ENCODE data around the gene CDKL1.

The CDKL1 gene

GRCh38 chr14:50396631-50397389, at the start of gene CDKL1:
Gene CDKL1, minus strand, starts transcription at chr14:50396881. Its CDS starts 1,013 bp downstream, at chr14:50395868.
- intact Hi-C loops (cut with micrococcal nuclease) = loop anchor here (2.0 to 10.0 kb wide), 2 partner anchors 52 to 76 kb away; no protein-coding TSS in a partner anchor
- Mint-ChIP-seq H3K9me3 (no peaks in the 10 kb centered on the region), H3K27ac (peak within 1 kb of the TSS; percentile 69), H3K4me1 (ENCODE audit: low read depth) (peaks cover 25% of the 10 kb centered on the region), H3K27me3 (peaks cover 7% of the 10 kb centered on the region), H3K36me3 (ENCODE audit: low read depth) (no peaks in the 10 kb centered on the region), H3K4me3 (peak within 1 kb of the TSS; percentile 76)

GRCh38 chr14:50434528-50434927, 37.8 kb upstream of the CDKL1 start:
- intact Hi-C loops (cut with micrococcal nuclease) = no loop called here
- no peaks in the 10 kb centered on the region for H3K27me3 Mint-ChIP-seq
- no peaks in the 10 kb centered on the region for H3K4me1 Mint-ChIP-seq (ENCODE audit: low read depth)
- H3K4me3 Mint-ChIP-seq = no peak overlapping the region
- H3K36me3 Mint-ChIP-seq (ENCODE audit: low read depth) = peaks cover 49% of the 10 kb centered on the region
- H3K27ac Mint-ChIP-seq = no peak overlapping the region
- peaks cover 10% of the 10 kb centered on the region for H3K9me3 Mint-ChIP-seq

GRCh38 chr14:50432131-50432530, 35.5 kb upstream of the CDKL1 start:
- no peaks in the 10 kb centered on the region for H3K27me3 Mint-ChIP-seq
- no peak overlapping the region for H3K4me3 Mint-ChIP-seq
- no peaks in the 10 kb centered on the region for H3K4me1 Mint-ChIP-seq (ENCODE audit: low read depth)
- intact Hi-C loops (cut with micrococcal nuclease) = no loop called here
- H3K36me3 Mint-ChIP-seq (ENCODE audit: low read depth) = peaks cover 38% of the 10 kb centered on the region
- H3K9me3 Mint-ChIP-seq = peaks cover 4% of the 10 kb centered on the region
- H3K27ac Mint-ChIP-seq = no peak overlapping the region

- no peaks in the 10 kb centered on the region for H3K27me3 Mint-ChIP-seq
Measured at GRCh38 chr14:50425816-50426215, 29.1 kb upstream of the CDKL1 start.

GRCh38 chr14:50425105-50425504, 28.4 kb upstream of the CDKL1 start:
- Mint-ChIP-seq H3K27me3 (no peaks in the 10 kb centered on the region), H3K4me1 (ENCODE audit: low read depth) (no peaks in the 10 kb centered on the region), H3K27ac (no peak overlapping the region), H3K4me3 (no peak overlapping the region), H3K9me3 (no peaks in the 10 kb centered on the region), H3K36me3 (ENCODE audit: low read depth) (peaks cover 41% of the 10 kb centered on the region)
- intact Hi-C loops (cut with micrococcal nuclease) = no loop called here

More at GRCh38 chr14:50425816-50426215, 29.1 kb upstream of the CDKL1 start:
- Mint-ChIP-seq H3K27ac (no peak overlapping the region), H3K36me3 (ENCODE audit: low read depth) (peaks cover 34% of the 10 kb centered on the region), H3K9me3 (no peaks in the 10 kb centered on the region), H3K4me1 (ENCODE audit: low read depth) (no peaks in the 10 kb centered on the region), H3K4me3 (no peak overlapping the region)
- intact Hi-C loops (cut with micrococcal nuclease) = no loop called here

- H3K4me1 Mint-ChIP-seq (ENCODE audit: low read depth) = no peaks in the 10 kb centered on the region
- peaks cover 46% of the 10 kb centered on the region for H3K36me3 Mint-ChIP-seq (ENCODE audit: low read depth)
- H3K4me3 Mint-ChIP-seq = no peak overlapping the region
- no peaks in the 10 kb centered on the region for H3K27me3 Mint-ChIP-seq
- intact Hi-C loops (cut with micrococcal nuclease) = no loop called here
- H3K27ac Mint-ChIP-seq = no peak overlapping the region
- no peaks in the 10 kb centered on the region for H3K9me3 Mint-ChIP-seq
Measured at GRCh38 chr14:50423529-50423928, 26.8 kb upstream of the CDKL1 start.

GRCh38 chr14:50421499-50421898, 24.8 kb upstream of the CDKL1 start:
- Mint-ChIP-seq H3K27me3 (no peaks in the 10 kb centered on the region), H3K36me3 (ENCODE audit: low read depth) (peaks cover 59% of the 10 kb centered on the region), H3K9me3 (no peaks in the 10 kb centered on the region), H3K4me3 (no peak overlapping the region), H3K4me1 (ENCODE audit: low read depth) (no peaks in the 10 kb centered on the region), H3K27ac (no peak overlapping the region)
- intact Hi-C loops (cut with micrococcal nuclease) = no loop called here

- Mint-ChIP-seq H3K4me3 (no peak overlapping the region), H3K27ac (no peak overlapping the region), H3K27me3 (no peaks in the 10 kb centered on the region), H3K36me3 (ENCODE audit: low read depth) (peaks cover 55% of the 10 kb centered on the region), H3K4me1 (ENCODE audit: low read depth) (no peaks in the 10 kb centered on the region), H3K9me3 (no peaks in the 10 kb centered on the region)
- intact Hi-C loops (cut with micrococcal nuclease) = no loop called here
Measured at GRCh38 chr14:50417853-50418252, 21.2 kb upstream of the CDKL1 start.

GRCh38 chr14:50410921-50411320, 14.2 kb upstream of the CDKL1 start:
- H3K9me3 Mint-ChIP-seq = peaks cover 5% of the 10 kb centered on the region
- H3K27ac Mint-ChIP-seq = no peak overlapping the region
- H3K4me1 Mint-ChIP-seq (ENCODE audit: low read depth) = no peaks in the 10 kb centered on the region
- no peak overlapping the region for H3K4me3 Mint-ChIP-seq
- H3K27me3 Mint-ChIP-seq = no peaks in the 10 kb centered on the region
- intact Hi-C loops (cut with micrococcal nuclease) = no loop called here
- peaks cover 3% of the 10 kb centered on the region for H3K36me3 Mint-ChIP-seq (ENCODE audit: low read depth)

- Mint-ChIP-seq H3K27ac (no peak overlapping the region), H3K36me3 (ENCODE audit: low read depth) (no peaks in the 10 kb centered on the region), H3K4me3 (no peak overlapping the region), H3K9me3 (peaks cover 8% of the 10 kb centered on the region), H3K4me1 (ENCODE audit: low read depth) (no peaks in the 10 kb centered on the region), H3K27me3 (no peaks in the 10 kb centered on the region)
- intact Hi-C loops (cut with micrococcal nuclease) = no loop called here
Measured at GRCh38 chr14:50410071-50410470, 13.4 kb upstream of the CDKL1 start.

- Mint-ChIP-seq H3K9me3 (peaks cover 8% of the 10 kb centered on the region), H3K4me1 (ENCODE audit: low read depth) (no peaks in the 10 kb centered on the region), H3K4me3 (no peak overlapping the region), H3K27ac (no peak overlapping the region), H3K36me3 (ENCODE audit: low read depth) (no peaks in the 10 kb centered on the region), H3K27me3 (no peaks in the 10 kb centered on the region)
- intact Hi-C loops (cut with micrococcal nuclease) = no loop called here
Measured at GRCh38 chr14:50407111-50407812, 10.6 kb upstream of the CDKL1 start.

GRCh38 chr14:50403419-50403818, 6.7 kb upstream of the CDKL1 start:
- Mint-ChIP-seq H3K27ac (no peak overlapping the region), H3K9me3 (peaks cover 8% of the 10 kb centered on the region), H3K4me1 (ENCODE audit: low read depth) (no peaks in the 10 kb centered on the region), H3K4me3 (no peak overlapping the region), H3K27me3 (no peaks in the 10 kb centered on the region), H3K36me3 (ENCODE audit: low read depth) (no peaks in the 10 kb centered on the region)
- intact Hi-C loops (cut with micrococcal nuclease) = no loop called here

- Mint-ChIP-seq H3K4me1 (ENCODE audit: low read depth) (no peaks in the 10 kb centered on the region), H3K27ac (no peak overlapping the region), H3K36me3 (ENCODE audit: low read depth) (no peaks in the 10 kb centered on the region), H3K4me3 (no peak overlapping the region), H3K9me3 (peaks cover 8% of the 10 kb centered on the region), H3K27me3 (no peaks in the 10 kb centered on the region)
- intact Hi-C loops (cut with micrococcal nuclease) = no loop called here
Measured at GRCh38 chr14:50402965-50403364, 6.3 kb upstream of the CDKL1 start.

- Mint-ChIP-seq H3K4me3 (no peak overlapping the region), H3K27ac (no peak overlapping the region), H3K36me3 (ENCODE audit: low read depth) (no peaks in the 10 kb centered on the region), H3K4me1 (ENCODE audit: low read depth) (peaks cover 18% of the 10 kb centered on the region), H3K9me3 (no peaks in the 10 kb centered on the region), H3K27me3 (peaks cover 5% of the 10 kb centered on the region)
- intact Hi-C loops (cut with micrococcal nuclease) = no loop called here
Measured at GRCh38 chr14:50400461-50400860, 3.8 kb upstream of the CDKL1 start.

All from dendritic cell treated with granulocyte-macrophage colony-stimulating factor and Interleukin-4, amounts not matched to agents 40 ng/mL and 50 ng/mL, for 4 days (primary cell).